Peyer's patch (tissue), 4 donors: ENCODE results near the gene ZBTB20. TPM values are rescaled to one million over a fixed set of nuclear protein-coding genes. Genes with fewer than 3 reads are reported as not detected.

Experiments used
- DNase-seq, 3 donors: peaks; one replicate each; pipeline ENCODE4 v3.0.0-alpha.2; 2017 to 2019
- H3K27ac ChIP-seq, 4 donors: fragments of 200-600 bp; sonication (generic); one replicate each; pipeline ENCODE4 v1.5.1; 2016 to 2019
- H3K27me3 ChIP-seq, 2 donors: fragments of 200-600 bp; sonication (generic); one replicate each; pipeline ENCODE4 v1.5.1; 2019
- H3K36me3 ChIP-seq, 3 donors: fragments of 200-600 bp; sonication (generic); one replicate each; pipeline ENCODE4 v1.5.1; 2016 to 2019
- H3K4me1 ChIP-seq, 4 donors: fragments of 200-600 bp; sonication (generic); one replicate each; pipeline ENCODE4 v1.5.1; 2016 to 2019
- H3K4me3 ChIP-seq, 4 donors: fragments of 200-600 bp; sonication (generic); 1 replicate in 3 of 4; 2 replicates in 1 of 4; pipeline ENCODE4 v1.5.1; 2016 to 2019; ENCODE audit warnings: mild to moderate bottlenecking in 1 of 4
- H3K9me3 ChIP-seq, 4 donors: fragments of 200-600 bp; sonication (generic); one replicate each; pipeline ENCODE4 v1.5.1; 2016 to 2019; ENCODE audit warnings: mild to moderate bottlenecking in 1 of 4
- POLR2A ChIP-seq, 2 donors: fragments of 450-650 bp; IDR thresholded peaks; one replicate each; pipeline ENCODE4 v1.5.1; 2017; ENCODE audit warnings: antibody characterized with exemption in 2 of 2, mild to moderate bottlenecking in 2 of 2, moderate library complexity in 2 of 2
- total RNA-seq, 4 donors: library from RNA; depleted of rRNA; stranded (reverse); fragments of >200 nt; gene quantifications; one replicate each; pipeline ENCODE4 v1.1.0, GENCODE V29; 2016
- TF ChIP-seq, protein P1 (sequence below), 6 experiments: fragments of 450-650 bp in 4 of 6; fragments of 200-600 bp in 2 of 6; sonication (generic) in 1 of 6; IDR thresholded peaks; one replicate each; pipeline ENCODE4 v1.5.1; 2017 to 2019; ENCODE audit warnings: antibody characterized with exemption in 6 of 6, mild to moderate bottlenecking in 3 of 6, moderate library complexity in 1 of 6

Gene ZBTB20
- total RNA-seq, 4 donors from 2014 or later = 19.6 to 135 (median 57.2) TPM

GRCh38 chr3:114417265-114417664 is 729.8 kb downstream of the ZBTB20 start:
- Histone ChIP-seq H3K4me3 (no peak overlapping the region), H3K36me3 (no peaks in the 10 kb centered on the region), H3K27me3 (no peaks in the 10 kb centered on the region), H3K9me3 (no peaks in the 10 kb centered on the region), H3K4me1 (no peaks in the 10 kb centered on the region), H3K27ac (peak overlapping the region in 1 of 4 donors; percentile 15)
- no peak for DNase-seq
- no peak for TF ChIP-seq POLR2A (IDR thresholded peaks at IDR 0.05)
- TF ChIP-seq, protein P1, sequence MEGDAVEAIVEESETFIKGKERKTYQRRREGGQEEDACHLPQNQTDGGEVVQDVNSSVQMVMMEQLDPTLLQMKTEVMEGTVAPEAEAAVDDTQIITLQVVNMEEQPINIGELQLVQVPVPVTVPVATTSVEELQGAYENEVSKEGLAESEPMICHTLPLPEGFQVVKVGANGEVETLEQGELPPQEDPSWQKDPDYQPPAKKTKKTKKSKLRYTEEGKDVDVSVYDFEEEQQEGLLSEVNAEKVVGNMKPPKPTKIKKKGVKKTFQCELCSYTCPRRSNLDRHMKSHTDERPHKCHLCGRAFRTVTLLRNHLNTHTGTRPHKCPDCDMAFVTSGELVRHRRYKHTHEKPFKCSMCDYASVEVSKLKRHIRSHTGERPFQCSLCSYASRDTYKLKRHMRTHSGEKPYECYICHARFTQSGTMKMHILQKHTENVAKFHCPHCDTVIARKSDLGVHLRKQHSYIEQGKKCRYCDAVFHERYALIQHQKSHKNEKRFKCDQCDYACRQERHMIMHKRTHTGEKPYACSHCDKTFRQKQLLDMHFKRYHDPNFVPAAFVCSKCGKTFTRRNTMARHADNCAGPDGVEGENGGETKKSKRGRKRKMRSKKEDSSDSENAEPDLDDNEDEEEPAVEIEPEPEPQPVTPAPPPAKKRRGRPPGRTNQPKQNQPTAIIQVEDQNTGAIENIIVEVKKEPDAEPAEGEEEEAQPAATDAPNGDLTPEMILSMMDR (IDR thresholded peaks at IDR 0.05) = no peak

GRCh38 chr3:114411811-114412803 is 735.0 kb downstream of the ZBTB20 start:
- TF ChIP-seq, protein P1 (IDR thresholded peaks at IDR 0.05) = no peak
- no peak for TF ChIP-seq POLR2A (IDR thresholded peaks at IDR 0.05)
- Histone ChIP-seq H3K27ac (peak overlapping the region in 2 of 4 donors; percentile 31 to 55), H3K9me3 (no peaks in the 10 kb centered on the region), H3K36me3 (no peaks in the 10 kb centered on the region), H3K4me1 (peaks cover 0 to 12% (median 0%) of the 10 kb centered on the region in 4 donors), H3K27me3 (no peaks in the 10 kb centered on the region), H3K4me3 (no peak overlapping the region)
- DNase-seq = no peak

DNA sequence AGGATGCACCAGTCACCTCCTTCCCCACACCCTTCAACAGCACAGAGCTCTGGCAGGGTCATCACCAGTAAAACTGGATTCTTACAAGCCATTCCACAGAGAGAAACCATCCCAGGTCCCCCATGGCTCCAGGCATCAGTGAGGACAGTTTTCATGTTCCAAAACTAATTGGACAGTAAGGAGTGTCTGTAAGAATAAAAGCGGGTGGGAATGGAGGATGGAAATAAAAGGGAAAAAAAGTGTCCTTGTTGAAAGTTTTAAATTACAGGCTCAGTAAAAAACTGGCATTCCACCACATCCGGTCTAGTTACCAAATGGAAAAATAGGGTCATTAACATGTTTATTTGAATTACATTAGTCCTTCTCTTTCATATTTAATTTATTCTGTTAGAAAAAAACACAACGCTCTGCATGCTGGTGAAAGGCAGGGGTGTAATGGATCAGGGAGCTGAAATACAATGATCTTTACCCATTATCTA is 735.9 kb downstream of the ZBTB20 start:
- H3K27ac ChIP-seq = peak overlapping the region in 2 of 4 donors; percentile 48 to 55
- no peaks in the 10 kb centered on the region for H3K36me3 ChIP-seq
- no peak for TF ChIP-seq POLR2A (IDR thresholded peaks at IDR 0.05)
- TF ChIP-seq, protein P1 (IDR thresholded peaks at IDR 0.05) = no peak
- peaks cover 0 to 12% (median 0%) of the 10 kb centered on the region in 4 donors for H3K4me1 ChIP-seq
- no peak for DNase-seq
- H3K9me3 ChIP-seq = no peaks in the 10 kb centered on the region
- no peak overlapping the region for H3K4me3 ChIP-seq
- H3K27me3 ChIP-seq = no peaks in the 10 kb centered on the region

DNA sequence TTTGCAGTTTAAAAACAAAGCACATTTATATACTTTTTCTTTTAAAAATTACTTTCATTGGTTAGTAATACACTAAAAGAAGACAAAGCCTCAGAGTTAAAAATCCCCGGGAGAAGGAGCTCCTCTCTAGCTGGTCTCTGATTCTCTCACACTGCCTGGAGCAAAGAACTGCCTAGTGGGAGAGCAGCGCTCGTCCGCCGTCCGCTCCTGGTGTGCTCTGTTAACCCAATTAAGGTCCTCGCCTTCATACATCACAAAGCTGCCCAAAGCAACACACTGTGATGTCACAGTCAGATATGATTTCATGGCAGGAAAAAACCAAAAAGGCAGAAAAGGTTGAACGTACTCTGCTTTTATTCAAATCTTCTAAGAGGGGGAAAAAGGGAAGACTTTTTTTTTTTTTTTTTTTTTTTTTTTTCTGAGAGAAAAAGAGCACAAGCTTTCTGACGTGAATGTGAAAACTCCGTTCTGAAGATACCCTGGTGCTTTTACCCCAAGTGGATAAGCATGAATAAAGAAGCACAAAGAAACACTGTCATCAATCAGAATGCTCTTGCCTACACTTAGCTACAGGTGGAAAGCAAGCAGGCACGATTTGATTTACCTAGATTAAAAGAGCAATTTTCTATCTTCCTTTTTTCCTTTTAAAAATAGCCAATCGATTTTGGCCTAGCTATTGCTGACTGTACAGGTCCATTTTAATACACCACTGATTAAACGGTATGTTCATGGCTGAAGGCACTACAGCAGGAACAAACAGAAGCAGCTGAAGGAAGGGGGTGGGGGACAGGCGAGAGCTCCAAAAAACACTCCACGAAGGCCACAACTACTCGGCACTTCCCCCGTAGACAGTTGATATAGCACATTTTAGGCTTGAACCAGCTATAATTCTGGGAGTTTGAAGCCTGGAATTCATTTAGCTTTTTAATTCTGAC is 738.1 kb downstream of the ZBTB20 start:
- H3K27ac ChIP-seq = peak overlapping the region in 1 of 4 donors; percentile 55
- no peak overlapping the region for H3K4me3 ChIP-seq
- no peaks in the 10 kb centered on the region for H3K36me3 ChIP-seq
- H3K27me3 ChIP-seq = no peaks in the 10 kb centered on the region
- H3K4me1 ChIP-seq = peaks cover 0 to 12% (median 0%) of the 10 kb centered on the region in 4 donors
- no peak for TF ChIP-seq POLR2A (IDR thresholded peaks at IDR 0.05)
- TF ChIP-seq, protein P1 (IDR thresholded peaks at IDR 0.05) = no peak
- no peak for DNase-seq
- no peaks in the 10 kb centered on the region for H3K9me3 ChIP-seq

DNA sequence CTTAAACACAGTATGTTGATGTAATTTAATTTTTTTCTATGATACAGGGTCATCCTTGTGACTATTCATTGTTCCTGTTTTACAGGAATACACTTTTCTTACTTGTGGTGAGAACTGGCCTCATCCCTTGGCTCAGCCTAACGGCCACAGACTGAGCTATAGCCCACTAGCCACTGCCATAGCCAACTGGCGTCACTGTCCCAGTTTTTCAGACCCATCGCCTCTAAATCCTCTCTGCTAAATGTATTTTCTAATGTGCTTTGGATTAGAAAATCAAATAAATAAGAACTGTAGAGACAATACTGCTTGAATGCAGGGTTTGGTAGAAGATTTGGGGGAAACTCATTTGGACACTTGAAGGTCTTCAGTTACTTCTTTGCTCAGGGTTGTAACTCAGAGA is 740.2 kb downstream of the ZBTB20 start:
- H3K27ac ChIP-seq = no peak overlapping the region
- DNase-seq = no peak

More for the DNA sequence above, 740.2 kb downstream of the ZBTB20 start:
- Histone ChIP-seq H3K27me3 (no peaks in the 10 kb centered on the region), H3K36me3 (no peaks in the 10 kb centered on the region), H3K9me3 (no peaks in the 10 kb centered on the region), H3K4me1 (peaks cover 0 to 11% (median 0%) of the 10 kb centered on the region in 4 donors), H3K4me3 (no peak overlapping the region)
- TF ChIP-seq, protein P1 (IDR thresholded peaks at IDR 0.05) = no peak
- TF ChIP-seq POLR2A (IDR thresholded peaks at IDR 0.05) = no peak
